ENCODE data around the gene HSD17B2.

DNA sequence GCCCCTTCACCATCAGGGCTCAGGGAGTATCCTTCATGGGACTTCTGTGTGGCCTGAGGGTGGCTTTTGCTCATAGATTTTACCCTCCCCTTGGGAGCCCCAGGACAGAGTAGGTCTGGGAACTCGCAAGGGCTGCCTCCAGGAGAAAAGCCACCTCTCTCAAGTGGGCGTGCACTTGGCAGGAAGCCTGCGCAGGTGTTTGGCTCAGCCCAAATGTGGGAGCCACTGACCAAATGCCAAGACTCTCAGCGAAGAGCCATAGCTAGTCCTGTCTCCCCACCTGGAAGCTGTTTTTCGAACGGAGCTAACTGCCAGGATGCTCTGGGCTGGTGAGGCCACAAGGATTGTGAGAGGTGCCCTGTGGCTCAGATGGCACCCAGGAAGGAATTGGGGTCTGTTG, 2.0 kb upstream of the HSD17B2 start:
- TF ChIP-seq SIN3A (IDR thresholded peaks at IDR 0.05; ENCODE audit: borderline replicate concordance, low read depth, low read length) (no peak), TAF1 (IDR thresholded peaks at IDR 0.05; ENCODE audit: borderline replicate concordance, low read depth, low read length) (no peak), MEF2A (IDR thresholded peaks at IDR 0.05; ENCODE audit: borderline replicate concordance, low read depth) (no peak), SMC3 (IDR thresholded peaks at IDR 0.05; ENCODE audit: low read depth, low read length) (no peak), YY1 (IDR thresholded peaks at IDR 0.05; ENCODE audit: low read depth) (no peak), RFX5 (IDR thresholded peaks at IDR 0.05; ENCODE audit: low read length) (no peak), POLR2AphosphoS5 (IDR thresholded peaks at IDR 0.05; ENCODE audit: low read depth, low read length) (no peak), JUND (IDR thresholded peaks at IDR 0.05) (no peak)
- TF ChIP-seq, protein P1, sequence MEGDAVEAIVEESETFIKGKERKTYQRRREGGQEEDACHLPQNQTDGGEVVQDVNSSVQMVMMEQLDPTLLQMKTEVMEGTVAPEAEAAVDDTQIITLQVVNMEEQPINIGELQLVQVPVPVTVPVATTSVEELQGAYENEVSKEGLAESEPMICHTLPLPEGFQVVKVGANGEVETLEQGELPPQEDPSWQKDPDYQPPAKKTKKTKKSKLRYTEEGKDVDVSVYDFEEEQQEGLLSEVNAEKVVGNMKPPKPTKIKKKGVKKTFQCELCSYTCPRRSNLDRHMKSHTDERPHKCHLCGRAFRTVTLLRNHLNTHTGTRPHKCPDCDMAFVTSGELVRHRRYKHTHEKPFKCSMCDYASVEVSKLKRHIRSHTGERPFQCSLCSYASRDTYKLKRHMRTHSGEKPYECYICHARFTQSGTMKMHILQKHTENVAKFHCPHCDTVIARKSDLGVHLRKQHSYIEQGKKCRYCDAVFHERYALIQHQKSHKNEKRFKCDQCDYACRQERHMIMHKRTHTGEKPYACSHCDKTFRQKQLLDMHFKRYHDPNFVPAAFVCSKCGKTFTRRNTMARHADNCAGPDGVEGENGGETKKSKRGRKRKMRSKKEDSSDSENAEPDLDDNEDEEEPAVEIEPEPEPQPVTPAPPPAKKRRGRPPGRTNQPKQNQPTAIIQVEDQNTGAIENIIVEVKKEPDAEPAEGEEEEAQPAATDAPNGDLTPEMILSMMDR (IDR thresholded peaks at IDR 0.05) = no peak
- TF ChIP-seq, protein P2, sequence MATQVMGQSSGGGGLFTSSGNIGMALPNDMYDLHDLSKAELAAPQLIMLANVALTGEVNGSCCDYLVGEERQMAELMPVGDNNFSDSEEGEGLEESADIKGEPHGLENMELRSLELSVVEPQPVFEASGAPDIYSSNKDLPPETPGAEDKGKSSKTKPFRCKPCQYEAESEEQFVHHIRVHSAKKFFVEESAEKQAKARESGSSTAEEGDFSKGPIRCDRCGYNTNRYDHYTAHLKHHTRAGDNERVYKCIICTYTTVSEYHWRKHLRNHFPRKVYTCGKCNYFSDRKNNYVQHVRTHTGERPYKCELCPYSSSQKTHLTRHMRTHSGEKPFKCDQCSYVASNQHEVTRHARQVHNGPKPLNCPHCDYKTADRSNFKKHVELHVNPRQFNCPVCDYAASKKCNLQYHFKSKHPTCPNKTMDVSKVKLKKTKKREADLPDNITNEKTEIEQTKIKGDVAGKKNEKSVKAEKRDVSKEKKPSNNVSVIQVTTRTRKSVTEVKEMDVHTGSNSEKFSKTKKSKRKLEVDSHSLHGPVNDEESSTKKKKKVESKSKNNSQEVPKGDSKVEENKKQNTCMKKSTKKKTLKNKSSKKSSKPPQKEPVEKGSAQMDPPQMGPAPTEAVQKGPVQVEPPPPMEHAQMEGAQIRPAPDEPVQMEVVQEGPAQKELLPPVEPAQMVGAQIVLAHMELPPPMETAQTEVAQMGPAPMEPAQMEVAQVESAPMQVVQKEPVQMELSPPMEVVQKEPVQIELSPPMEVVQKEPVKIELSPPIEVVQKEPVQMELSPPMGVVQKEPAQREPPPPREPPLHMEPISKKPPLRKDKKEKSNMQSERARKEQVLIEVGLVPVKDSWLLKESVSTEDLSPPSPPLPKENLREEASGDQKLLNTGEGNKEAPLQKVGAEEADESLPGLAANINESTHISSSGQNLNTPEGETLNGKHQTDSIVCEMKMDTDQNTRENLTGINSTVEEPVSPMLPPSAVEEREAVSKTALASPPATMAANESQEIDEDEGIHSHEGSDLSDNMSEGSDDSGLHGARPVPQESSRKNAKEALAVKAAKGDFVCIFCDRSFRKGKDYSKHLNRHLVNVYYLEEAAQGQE (IDR thresholded peaks at IDR 0.05; ENCODE audit: low read depth, low read length) = no peak

Data from SK-N-SH (cell line).